Sigmoid colon (tissue), 3 donors: ENCODE results near the gene WDHD1.

Source experiments
- POLR2A ChIP-seq, 2 donors: fragments of 450-650 bp; IDR thresholded peaks; one replicate each; pipeline ENCODE4 v1.6.1; 2016; ENCODE audit warnings: antibody characterized with exemption in 2 of 2, mild to moderate bottlenecking in 2 of 2, moderate library complexity in 2 of 2
- TF ChIP-seq, protein P1 (sequence below), 4 experiments: fragments of 450-650 bp in 3 of 4; fragments of 200-600 bp in 1 of 4; IDR thresholded peaks; one replicate each; pipeline ENCODE4 v1.5.1; 2016 to 2019; ENCODE audit warnings: antibody characterized with exemption in 4 of 4, mild to moderate bottlenecking in 3 of 4, moderate library complexity in 2 of 4

DNA sequence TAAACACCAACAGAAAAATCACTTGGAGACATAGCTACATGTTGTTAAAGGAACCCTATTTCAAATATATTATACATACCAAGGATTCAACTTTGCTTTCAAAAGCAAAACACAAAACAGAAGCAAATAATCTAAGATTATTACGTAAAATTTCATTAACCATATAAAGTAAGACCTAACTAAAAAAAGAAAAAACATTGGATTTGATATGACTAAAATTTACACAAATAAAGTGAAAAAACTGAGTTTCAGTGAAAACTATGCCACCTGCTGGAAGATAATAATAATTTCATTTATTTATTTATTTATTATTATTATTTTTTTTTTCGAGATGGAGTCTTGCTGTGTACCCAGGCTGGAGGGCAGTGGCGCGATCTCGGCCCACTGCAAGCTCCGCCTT lies 45.2 kb downstream of the WDHD1 start:
- TF ChIP-seq, protein P1, sequence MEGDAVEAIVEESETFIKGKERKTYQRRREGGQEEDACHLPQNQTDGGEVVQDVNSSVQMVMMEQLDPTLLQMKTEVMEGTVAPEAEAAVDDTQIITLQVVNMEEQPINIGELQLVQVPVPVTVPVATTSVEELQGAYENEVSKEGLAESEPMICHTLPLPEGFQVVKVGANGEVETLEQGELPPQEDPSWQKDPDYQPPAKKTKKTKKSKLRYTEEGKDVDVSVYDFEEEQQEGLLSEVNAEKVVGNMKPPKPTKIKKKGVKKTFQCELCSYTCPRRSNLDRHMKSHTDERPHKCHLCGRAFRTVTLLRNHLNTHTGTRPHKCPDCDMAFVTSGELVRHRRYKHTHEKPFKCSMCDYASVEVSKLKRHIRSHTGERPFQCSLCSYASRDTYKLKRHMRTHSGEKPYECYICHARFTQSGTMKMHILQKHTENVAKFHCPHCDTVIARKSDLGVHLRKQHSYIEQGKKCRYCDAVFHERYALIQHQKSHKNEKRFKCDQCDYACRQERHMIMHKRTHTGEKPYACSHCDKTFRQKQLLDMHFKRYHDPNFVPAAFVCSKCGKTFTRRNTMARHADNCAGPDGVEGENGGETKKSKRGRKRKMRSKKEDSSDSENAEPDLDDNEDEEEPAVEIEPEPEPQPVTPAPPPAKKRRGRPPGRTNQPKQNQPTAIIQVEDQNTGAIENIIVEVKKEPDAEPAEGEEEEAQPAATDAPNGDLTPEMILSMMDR (IDR thresholded peaks at IDR 0.05): no peak
- TF ChIP-seq POLR2A (IDR thresholded peaks at IDR 0.05): no peak
